ENCODE results near the gene CEP85L.

CEP85L gene

DNA sequence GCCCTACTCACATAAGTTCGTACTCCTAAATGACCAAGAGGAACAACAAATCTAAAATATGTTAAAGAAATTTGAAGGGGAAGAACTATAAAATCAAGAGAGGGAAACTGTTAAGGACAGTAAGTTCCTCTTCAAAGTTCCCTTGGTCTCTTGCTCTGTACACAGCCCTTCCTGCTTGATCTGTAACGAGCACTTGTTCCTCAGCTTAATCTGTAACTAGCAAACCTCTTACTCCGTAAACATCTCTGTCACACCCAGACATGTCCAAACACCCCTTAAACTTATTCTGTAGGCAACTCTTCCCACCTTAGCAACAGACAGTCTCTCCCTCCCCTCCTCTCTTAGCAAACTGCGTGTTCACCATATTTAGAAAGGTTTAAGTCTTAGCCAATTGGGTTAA lies 73.4 kb downstream of the CEP85L start:
- DNase-seq (ENCODE audit: low spot score), result no peak

- DNase-seq (ENCODE audit: low spot score), result no peak
Measured at GRCh38 chr6:118574051-118574865, 77.1 kb downstream of the CEP85L start.

GRCh38 chr6:118571121-118571520 lies 80.3 kb downstream of the CEP85L start:
- DNase-seq (ENCODE audit: low spot score), result no peak

GRCh38 chr6:118569498-118569897 lies 81.9 kb downstream of the CEP85L start:
- DNase-seq (ENCODE audit: low spot score), result no peak

GRCh38 chr6:118567974-118568373 lies 83.4 kb downstream of the CEP85L start:
- DNase-seq (ENCODE audit: low spot score), result no peak

- DNase-seq (ENCODE audit: low spot score), result no peak
Measured at GRCh38 chr6:118565311-118565960, 86.0 kb downstream of the CEP85L start.

GRCh38 chr6:118562959-118563358 lies 88.4 kb downstream of the CEP85L start:
- peak; percentile 55 for DNase-seq (ENCODE audit: low spot score)

DNA sequence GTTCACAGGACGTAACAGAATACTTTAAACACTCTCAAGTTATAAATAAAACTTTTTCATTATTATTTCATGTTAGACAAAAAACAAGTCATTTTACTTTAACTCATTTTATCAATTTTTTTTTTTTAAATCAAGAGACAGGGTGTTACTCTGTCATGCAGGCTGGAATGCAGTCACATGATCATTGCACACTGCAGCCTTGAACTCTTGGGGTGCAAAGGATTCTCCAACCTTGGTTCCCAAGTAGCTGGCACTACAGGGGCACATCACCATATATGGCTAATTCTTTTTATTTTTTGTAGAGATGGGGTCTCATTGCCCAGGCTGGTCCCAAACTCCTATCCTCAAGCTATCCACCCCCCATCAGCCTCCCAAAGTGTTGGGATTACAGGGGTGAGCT lies 89.1 kb downstream of the CEP85L start:
- DNase-seq (ENCODE audit: low spot score), result no peak

- no peak for DNase-seq (ENCODE audit: low spot score)
Measured at GRCh38 chr6:118559659-118560058, 91.7 kb downstream of the CEP85L start.

DNA sequence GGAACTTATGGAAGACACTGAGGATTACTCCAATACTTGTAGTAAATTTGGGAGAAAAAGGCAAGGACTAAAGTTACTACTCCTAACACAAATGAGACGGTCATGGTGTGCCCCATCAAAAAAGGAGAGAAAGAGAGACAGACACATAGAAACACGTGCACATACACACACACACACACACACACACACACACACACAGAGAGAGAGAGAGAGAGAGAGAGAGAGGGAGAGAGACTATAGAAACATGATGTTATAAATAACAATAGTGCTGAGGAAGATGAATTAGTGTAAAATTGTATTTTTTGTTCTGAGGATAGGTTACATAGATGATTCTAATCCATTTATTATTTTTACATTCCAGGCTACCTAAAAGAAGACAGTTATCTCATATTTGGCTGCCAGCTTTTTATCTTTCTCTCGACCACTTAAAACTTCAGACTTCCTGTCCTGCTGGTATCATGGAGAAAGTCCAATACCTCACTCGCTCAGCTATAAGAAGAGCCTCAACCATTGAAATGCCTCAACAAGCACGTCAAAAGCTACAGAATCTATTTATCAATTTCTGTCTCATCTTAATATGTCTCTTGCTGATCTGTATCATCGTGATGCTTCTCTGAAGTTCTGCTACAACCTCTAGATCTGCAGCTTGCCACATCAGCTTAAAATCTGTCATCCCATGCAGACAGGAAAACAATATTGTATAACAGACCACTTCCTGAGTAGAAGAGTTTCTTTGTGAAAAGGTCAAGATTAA lies 92.8 kb downstream of the CEP85L start:
- DNase-seq (ENCODE audit: low spot score), result no peak

GRCh38 chr6:118554698-118555097 lies 96.7 kb downstream of the CEP85L start:
- DNase-seq (ENCODE audit: low spot score), result no peak

- DNase-seq (ENCODE audit: low spot score), result no peak
Measured at GRCh38 chr6:118553132-118553531, 98.3 kb downstream of the CEP85L start.

GRCh38 chr6:118551063-118552053 lies 100.0 kb downstream of the CEP85L start:
- DNase-seq (ENCODE audit: low spot score), result peak; percentile 44

DNA sequence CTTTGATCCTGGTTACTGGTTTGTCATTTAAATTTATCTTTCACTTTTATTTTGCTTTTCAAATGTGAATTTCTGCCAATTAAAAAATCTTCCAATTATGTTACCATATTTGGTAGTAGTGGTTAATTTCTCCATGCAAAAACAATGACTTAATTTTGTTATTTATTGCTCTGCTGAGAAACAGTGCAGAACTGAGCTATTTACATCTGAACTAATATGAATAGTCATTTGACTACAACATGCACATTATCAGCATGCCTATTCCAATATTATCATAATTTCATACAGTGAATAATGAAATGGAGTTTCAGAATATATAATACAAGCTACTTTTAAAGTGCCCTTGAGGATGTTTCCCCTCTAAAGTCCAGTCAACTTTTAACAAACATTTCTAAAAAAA lies 102.8 kb downstream of the CEP85L start:
- DNase-seq (ENCODE audit: low spot score), result no peak

GRCh38 chr6:118548136-118548535 lies 103.3 kb downstream of the CEP85L start, which contains the start of gene PLN:
Gene PLN, plus strand, starts transcription at chr6:118548296. Its CDS starts 10,626 bp downstream, at chr6:118558922.
- DNase-seq (ENCODE audit: low spot score), result no peak

GRCh38 chr6:118546880-118547218 lies 104.5 kb downstream of the CEP85L start:
- no peak for DNase-seq (ENCODE audit: low spot score)

DNA sequence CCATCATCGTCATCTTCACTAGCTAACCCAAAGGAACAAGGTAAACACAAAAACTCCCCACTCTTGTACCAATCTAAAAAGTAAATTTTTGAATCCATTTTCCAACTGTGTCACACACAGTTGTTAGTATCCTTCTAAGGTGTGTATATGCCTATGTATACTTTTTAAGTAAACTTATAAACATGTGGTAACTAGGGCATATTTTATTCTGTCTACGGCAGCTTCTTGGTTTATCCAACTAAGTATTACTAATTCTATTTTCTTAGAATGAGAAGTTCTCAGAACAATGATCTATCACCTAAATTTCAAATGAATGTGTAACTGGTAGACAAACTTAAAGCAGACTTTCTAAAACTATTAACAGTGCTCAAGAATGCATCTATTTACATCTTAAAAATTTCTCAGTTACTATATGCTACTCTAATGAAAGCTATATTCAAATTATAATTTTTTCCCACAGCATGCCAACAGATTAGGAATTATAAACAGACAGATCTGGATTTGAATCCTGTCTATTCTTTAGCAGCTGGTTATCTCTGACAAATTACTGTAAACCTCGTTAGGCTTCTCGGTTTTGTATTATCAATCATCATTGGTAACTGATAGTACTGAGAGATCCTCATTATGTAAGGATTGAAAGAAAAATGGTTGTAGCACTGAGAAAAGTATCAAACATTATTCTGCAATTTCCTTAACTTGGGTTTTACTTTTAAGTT lies 105.1 kb downstream of the CEP85L start:
- DNase-seq (ENCODE audit: low spot score), result no peak

GRCh38 chr6:118544105-118544504 lies 107.3 kb downstream of the CEP85L start:
- no peak for DNase-seq (ENCODE audit: low spot score)

DNA sequence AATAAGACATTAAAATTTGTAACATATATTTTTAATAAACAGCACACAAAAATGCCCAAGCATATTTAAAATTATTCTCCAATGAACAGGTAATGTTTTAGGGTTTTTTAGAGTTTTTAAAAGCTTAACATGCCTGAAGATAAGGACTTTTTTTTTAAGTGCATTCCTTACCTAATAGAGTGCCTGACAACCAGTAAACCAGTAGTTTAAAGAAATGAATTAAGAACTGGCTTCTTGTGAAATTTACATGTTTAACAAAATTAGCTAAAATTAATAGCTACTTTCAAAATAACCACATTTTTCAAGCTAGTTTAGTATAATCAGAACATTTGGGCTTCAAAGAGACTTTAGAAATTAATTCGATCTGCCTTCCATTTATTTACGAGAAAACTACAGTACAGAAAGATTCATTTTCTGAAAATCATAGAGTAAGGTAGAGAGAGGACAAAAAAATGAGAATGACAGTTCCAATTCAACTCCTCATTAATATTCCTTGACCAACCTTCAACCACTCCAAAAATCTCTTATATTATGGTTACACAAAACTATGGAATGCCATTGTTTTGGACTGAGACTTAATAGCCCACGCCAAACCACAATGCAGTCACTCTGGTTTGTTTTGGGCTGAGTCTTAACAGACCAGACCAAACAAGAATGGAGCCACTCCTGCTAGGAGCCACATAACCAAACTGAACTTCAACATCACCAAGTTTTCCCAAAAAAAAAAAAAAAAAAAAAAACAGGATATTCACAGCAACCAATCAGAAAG lies 109.0 kb downstream of the CEP85L start:
- peak; percentile 68 for DNase-seq (ENCODE audit: low spot score)

GRCh38 chr6:118537574-118537973 lies 113.8 kb downstream of the CEP85L start:
- DNase-seq (ENCODE audit: low spot score), result peak; percentile 15

Measured in AG08395 (cell line).